HG03196 (cell line): ENCODE results near the gene WSCD1.

ENCODE experiments used
- ATAC-seq: cut with Tn5 transposase; IDR thresholded peaks from one replicate; pipeline ENCODE4 v1.9.1; 2021; ENCODE audit not compliant: unreplicated experiment

WSCD1 gene

DNA sequence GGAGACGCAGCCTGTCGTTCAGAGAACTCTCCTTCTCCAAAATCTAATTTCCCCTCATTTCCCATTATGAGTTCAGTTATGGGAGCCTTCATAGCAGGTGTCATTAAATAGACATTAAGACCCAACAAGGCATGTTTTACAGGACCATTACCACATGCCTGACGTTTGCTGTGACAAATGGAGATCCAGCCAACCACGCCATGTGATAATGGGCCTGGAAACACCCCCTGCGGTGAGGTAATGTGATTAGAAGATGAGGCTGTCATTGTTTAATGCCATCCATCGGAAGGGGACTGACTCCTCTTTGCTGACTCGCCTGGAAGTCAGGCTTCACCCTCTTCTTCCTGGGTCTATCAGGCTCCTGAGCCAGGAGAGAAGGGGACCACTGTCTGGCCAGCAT, 76.9 kb downstream of the WSCD1 start:
- no peak for ATAC-seq

DNA sequence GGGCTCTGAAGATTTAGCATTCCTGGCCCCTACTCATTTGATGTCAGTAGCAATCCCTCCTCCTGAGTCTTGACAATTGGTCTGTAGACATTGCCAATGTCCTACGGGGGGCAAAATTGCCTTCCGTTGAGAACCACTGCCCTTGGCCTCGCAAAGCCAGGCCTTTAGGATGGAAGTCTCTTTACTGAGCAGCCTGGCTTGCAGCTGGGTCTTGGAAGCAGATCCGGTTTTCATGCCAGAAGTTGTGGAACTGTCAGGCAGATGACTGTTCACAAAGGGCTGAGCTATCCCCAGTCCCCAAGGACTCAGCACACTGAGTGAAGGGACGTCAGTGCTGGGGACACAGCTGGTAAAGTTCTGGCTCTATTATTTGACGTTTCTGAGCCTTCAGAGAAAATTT, 83.2 kb downstream of the WSCD1 start:
- ATAC-seq = no peak

DNA sequence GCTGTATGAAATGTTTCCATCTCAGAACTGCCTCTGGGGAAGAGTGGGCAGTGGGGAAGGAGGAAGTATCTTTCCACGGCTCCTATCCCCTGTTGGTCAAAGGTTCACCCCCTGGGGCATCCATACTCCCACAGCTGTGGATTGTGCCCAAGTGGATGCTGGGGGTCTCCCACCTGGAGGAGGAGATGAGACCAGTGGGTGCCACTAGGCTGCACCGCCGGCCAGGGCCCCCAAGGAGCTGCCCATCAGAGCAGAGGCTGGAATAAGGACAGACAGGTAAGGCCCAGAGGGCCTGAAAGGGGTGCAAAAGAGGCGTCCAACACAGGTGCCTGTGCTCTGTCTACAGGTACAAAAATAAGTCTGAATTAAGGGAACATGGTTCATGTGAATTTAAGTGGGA, 87.5 kb downstream of the WSCD1 start:
- ATAC-seq = no peak

DNA sequence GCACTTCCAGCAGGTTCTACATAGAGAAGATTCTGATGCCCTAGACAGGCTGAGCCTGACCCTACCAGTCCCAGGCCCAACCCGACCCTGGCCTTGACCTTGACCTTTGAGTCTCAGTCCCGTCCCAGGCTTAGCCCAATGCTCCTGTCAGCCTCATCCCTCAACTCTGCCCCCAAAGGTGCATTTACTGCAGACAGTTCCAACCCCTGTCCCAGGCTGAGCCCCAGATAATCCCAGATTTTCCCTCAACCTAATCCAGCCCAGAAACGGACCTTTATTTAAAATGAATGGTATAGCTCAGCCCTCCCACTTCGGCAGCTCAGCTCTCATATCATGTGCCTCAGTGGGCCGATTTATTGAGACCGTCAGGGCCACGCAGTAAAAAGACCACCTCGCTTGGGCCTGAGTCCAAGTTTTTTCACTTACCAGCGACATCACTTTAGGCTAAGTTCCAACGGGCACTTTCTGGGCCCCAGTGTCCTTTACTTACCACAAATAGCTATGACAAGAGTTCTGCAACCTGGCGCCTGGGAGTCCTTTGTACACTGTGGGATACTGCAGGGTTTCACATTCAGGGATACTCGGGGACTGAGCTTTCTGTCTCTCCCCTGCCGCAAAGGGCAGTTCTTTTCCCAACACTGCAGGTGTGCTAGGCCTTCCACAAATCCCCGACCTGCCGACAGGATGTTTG, 89.5 kb downstream of the WSCD1 start:
- ATAC-seq = no peak

DNA sequence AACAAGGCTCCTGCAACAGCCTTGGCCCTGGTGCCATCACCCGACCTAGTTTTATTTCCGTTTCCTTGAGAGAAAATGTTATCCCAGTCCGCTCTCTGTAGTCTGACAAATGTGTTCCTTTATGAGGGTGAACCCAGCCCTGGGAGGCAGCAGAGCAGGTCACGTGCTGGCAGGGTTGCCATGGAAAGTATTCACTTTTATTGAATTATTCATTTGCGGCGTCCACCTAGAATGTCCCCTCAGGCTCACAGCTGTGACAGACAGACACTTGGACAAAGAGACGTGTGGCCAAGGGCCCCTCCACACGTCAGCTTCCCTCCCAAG, 90.0 kb downstream of the WSCD1 start:
- ATAC-seq = no peak

DNA sequence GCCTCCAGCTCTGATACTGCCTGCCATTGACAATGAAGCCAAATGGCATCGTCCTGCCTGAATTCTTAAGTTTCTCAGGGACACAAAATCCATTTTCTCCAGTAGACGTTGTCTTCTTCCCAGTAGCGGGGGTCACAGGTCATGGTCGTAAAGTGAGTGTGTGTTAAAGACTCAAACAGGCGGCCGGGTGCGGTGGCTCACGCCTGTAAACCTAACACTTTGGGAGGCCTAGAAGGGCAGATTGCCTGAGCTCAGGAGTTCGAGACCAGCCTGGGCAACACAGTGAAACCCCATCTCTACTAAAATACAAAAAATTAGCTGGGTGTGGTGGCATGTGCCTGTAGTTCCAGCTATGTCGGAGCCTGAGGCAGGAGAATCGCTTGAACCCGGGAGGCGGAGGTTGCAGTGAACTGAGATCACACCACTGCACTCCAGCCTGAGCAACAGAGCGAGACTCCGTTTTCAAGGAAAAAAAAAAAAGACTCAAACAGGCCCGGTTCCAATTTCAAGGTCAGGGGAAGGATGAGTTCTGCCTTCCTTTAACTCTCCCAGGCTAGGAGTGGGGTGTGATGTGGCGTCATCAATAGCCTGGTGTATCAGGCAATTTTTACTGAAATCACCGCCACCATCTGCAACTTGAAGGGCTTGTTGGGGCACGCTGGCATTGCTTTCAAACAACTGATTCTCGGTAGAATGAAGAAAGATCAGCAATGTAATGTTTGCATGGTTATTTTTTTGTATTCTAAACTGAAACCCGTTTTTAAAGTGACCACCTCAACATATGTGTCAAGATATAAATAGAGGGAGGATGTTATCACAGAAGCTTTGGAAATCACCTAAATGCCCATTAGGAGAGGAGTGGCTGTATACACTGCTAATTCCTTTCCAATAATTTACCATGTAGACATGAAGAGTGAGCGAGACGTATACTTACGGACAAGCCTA, 91.0 kb downstream of the WSCD1 start:
- ATAC-seq = no peak

DNA sequence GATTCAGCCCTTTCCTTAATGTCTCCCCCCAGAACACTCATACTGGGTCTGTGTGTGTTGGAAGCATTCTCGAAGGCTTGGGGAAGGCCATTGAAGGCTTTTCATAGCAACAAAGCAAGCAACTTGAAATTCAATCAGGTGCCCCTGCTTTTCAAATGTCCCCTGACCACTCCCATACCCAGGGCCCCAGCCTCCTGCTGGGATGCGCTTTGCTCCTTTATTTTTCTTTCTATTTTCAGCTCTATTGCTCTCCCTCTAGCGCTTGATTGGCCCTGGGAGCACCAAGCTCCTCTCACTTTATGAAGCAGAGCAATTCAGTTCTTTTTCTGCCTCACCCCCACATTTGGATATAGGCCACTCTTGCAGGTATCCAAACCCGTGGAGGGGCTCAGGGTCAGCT, 92.0 kb downstream of the WSCD1 start:
- ATAC-seq = no peak

DNA sequence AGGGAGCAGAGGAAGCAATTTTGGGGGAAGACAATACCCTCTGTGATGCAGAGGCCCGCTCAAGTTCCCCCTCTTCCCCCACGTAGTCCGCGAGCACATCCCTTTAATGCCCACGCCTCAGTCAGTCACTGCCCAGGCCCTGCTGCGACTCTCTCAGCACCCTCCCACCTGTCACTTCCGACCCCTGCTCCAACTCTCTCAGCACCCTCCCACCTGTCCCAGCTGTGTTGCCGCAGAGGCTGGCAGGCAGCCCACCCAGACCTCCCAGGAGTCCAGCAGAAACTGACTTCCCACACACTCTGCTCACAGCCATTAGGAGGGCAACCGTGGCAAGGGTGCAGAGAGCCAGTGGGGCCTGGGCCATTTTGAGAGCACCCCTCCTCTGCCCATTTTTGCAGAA, 92.7 kb downstream of the WSCD1 start:
- no peak for ATAC-seq

DNA sequence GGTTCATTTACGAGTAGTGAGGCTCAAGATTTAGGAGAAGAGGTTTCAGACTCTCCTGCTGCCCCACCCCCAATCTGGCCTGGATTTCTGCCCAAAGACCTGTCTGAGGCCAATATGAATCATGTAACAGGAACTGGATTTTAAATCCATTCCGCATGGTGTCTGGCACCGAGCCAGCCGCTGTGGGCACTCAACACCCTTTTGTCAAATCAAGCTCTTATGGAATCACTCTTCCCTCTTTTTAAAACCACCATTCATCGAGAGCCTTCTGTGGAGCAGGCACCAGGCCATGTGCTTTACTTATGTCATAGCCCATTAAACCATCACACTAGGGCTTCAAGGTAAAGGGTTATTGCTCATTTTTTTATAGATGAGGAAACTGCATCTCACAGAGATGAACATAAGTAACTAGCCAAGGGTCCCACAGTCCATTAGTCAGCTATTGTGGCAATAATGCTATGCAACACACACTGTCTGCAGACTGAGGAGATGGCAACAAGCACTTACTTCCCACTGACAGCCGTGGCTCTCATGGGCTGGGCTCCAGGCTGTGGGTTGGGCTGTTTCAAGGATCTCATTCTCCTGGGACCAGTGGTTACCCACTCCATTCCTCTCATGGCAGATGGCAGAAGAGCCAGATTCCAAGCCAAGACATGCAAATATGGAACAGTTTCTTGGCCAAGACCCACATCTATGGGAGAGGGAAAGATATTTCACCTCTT, 93.6 kb downstream of the WSCD1 start:
- no peak for ATAC-seq

DNA sequence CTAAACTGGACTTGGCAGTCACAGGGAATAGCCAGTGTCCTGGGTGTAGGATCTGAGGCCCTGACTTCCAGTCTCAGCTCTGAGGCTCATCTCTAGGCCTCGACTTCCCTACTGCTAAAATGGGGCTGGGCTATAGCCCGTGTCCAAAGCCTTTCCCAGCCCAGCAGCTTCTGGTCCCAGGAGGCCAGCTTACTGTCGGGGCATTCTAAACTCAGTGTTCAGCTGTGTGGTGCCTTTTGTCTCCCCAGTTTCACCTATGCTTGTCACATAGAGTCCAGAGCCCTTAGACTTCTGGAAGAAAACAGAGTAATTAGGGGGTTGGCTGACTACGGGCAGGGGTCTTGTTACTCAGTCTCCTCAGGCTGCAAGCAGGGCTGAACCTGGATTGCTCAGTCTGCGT, 94.8 kb downstream of the WSCD1 start:
- no peak for ATAC-seq

DNA sequence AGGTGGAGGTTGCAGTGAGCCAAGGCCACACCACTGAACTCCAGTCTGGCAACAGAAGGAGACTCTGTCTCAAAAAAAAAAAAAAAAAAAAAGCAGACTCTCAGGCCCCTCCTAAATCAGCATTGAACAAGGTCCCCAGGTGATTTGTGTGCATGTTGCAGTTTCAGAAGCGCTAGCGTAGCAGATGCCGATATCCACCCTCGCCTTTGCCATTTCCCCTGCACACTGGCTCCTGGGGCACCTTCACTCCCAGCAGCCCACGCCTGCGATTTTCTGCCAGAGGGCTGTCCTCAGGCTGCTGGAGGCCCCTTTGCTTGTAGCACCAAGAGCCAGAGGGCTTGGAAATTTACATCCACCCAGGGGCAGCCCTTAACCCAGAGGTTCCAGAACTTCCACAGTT, 95.6 kb downstream of the WSCD1 start:
- ATAC-seq = no peak

DNA sequence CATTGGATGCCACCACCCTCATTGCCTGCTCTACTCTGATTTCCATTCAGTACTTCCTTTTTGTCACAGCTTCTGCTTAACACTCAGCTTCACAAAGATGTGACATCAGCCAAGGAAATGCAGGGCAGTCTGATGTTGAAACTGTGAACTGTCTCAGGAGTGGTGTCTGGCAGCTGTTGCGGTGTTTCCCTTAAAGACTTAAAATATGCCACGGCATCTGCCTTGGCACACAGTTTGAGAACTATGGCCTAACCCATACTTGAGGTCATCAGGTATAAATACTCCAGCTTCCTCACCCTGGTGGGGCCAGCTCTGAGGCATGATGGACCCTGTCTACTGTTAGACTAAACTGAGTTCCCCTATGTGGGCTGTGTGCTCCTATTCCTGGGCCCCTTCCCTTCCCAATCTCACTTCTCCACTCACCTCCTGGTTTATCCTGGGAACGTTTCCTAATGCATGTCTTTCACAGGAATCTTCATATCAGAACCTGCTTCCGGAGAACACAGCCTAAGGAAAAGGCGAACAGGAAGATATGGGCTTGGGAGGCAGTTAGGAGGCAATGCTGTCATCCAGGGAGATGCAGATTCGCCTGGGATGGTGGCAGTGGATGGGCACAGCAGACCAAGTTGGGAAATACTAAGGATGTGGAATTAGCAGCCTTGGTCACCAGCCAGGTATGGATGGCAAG, 96.5 kb downstream of the WSCD1 start:
- no peak for ATAC-seq

DNA sequence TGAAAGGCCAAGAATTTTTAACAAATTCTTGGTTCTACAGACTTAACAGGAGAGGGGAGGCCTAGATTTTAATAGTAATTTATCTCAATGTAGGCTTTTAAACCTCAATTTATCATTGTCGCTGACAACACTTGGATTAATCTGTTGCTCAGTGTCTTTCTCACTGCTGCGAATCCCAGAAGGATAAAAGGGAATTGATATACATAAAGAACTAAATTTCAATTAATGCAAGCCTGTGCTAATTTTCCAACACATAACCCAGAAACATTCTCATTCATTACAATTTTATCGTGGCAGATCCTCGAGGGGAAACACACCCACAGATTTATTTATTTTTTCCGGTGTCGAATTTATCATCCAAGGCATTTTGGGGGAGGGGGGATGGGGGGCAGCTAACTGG, 98.1 kb downstream of the WSCD1 start:
- ATAC-seq = no peak

DNA sequence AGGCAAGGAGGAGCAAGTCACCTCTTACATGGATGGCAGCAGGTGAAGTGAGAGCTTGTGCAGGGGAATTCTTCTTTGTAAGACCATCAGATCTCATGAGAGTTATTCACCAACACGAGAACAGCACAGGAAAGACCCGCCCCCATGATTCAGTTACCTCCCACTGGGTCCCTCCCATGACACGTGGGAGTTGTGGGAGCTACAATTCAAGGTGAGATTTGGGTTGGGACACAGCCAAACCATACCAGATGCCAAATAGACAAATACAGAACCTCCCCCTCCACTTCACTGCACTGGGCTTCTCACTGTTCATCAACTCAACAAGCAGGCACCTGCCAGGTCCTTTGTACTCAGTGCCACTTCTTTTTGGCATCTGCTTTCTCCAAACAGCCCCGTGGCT, 100.2 kb downstream of the WSCD1 start:
- no peak for ATAC-seq

DNA sequence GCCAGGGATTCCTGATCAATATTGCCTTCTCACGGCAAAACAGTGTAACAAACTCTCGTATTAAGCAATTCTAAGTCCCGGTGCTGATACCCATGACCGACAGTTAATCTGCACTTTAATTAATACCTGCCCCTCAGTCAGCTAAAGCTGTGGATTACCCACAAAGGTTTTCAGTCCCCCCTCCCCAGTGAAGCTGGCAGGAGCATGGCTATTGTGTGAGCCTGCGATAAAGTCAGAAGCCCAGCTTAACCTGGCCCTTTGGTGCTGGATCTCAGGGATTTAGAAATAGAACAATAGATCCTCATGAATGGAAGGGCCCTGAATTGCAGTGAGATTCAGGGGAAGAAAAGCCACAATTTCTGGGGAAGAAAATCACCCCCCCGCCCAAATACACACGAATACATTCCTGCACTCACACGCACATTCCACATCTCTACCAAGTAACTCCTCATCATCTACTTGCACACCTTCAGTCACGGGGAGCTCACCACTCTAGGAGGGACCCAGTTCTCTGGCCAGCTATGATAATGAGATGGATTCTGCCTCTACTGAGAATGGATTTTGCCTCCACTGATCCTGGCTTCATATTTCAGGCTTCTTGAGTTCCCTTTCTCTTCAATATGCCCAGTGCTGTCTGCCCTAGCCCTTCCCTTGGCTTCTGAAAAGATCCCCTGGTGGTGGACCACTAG, 102.6 kb downstream of the WSCD1 start:
- no peak for ATAC-seq

DNA sequence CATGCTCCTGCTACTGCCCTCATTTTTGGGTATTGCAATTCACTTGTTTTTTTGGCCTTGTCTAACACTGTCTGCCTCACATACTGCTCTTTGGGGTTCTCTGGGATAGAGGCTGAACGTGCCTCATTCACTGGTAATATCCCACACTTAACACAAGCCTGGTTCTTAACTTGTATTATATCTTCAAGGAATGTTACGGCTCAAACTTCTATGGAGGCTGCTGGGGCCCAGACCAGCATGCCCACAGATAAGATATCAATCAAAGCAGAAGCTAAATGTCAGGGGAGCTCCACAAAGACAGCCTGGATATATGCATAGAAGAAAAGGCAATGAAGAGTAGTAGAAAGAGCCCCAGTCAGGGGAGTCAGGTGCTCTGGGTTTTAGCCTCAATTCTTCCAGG, 103.5 kb downstream of the WSCD1 start:
- ATAC-seq = no peak
